ENCODE data around the gene KRTAP5-10. TPM values are rescaled to one million over a fixed set of nuclear protein-coding genes. Genes with fewer than 3 reads are reported as not detected.

The KRTAP5-10 gene, protein sequence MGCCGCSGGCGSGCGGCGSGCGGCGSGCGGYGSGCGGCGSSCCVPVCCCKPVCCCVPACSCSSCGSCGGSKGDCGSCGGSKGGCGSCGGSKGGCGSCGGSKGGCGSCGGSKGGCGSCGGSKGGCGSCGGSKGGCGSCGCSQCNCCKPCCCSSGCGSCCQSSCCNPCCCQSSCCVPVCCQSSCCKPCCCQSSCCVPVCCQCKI
- not detected in 2 replicates for total RNA-seq (2011; cell fraction: chromatin; rRNA removed; ENCODE audit: low replicate concordance)
- total RNA-seq (2011; cell fraction: nucleolus; rRNA removed) = not detected in 2 replicates
- total RNA-seq (2011; cell fraction: nucleoplasm; rRNA removed) = not detected in 2 replicates
- total RNA-seq (2014; rRNA removed) = not detected in 2 replicates
- total RNA-seq (2014; rRNA removed; fragmentation: Illumina TruSeq; extraction: Trizol) = not detected in 2 replicates
- not detected in 2 replicates for total RNA-seq (2015; rRNA removed; fragmentation: Illumina TruSeq; extraction: Trizol)
- not detected in 2 replicates for total RNA-seq (2021)
- not detected in 2 replicates for polyA plus RNA-seq (2011; rRNA removed)
- polyA plus RNA-seq (2011; cell fraction: cytosol; rRNA removed) = not detected in 2 replicates
- polyA plus RNA-seq (2011; cell fraction: nucleus; rRNA removed) = not detected in 2 replicates
- not detected in 2 replicates for polyA plus RNA-seq (2012)
- not detected in 2 replicates for polyA plus RNA-seq (2014; fragmentation: Illumina TruSeq; extraction: Trizol)
- polyA plus RNA-seq (2014; fragmentation: Nextera tagmentation; extraction: Ambion mirVana) = not detected
- not detected in 2 replicates for polyA plus RNA-seq (2014; rRNA removed)
- not detected in 2 replicates for polyA minus RNA-seq (2011; rRNA and poly(A)+ RNA removed)
- polyA minus RNA-seq (2011; cell fraction: cytosol; rRNA and poly(A)+ RNA removed) = not detected in 2 replicates
- not detected in 2 replicates for polyA minus RNA-seq (2011; cell fraction: nucleus; rRNA and poly(A)+ RNA removed)
- not detected for Bru-seq, nascent RNA
- BruChase-seq, experiment 1, labeled RNA remaining after a 2-hour chase = not detected
- not detected for BruChase-seq, experiment 2, labeled RNA remaining after a 6-hour chase
- long read RNA-seq, experiment 1 = 0 reads
- long read RNA-seq, experiment 2 = 0 reads
- long read RNA-seq, experiment 3 = 0 reads

DNA sequence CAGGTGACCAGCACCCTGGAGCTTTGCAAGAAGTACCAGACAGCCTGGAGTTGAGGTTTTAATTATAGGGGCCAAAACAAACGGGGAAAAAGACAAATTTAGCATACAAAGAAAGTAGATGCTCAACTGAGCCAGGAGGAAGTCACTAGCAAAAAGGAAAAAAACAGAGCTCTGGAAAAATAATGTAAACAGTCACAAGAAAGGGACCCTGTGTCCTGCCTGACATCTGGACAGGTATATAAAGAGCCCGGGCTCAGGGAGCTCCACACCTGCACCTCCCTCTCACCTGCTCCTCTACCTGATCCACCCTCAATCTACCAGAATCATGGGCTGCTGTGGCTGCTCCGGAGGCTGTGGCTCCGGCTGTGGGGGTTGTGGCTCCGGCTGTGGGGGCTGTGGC lies at the start of gene KRTAP5-10:
Gene KRTAP5-10, plus strand, starts transcription at position 301 of the 400 bp plus-strand sequence. Its CDS starts 25 bp downstream, at position 326.
- H3K27ac ChIP-seq (ENCODE audit: extremely low read depth, low read depth, low read length) = no peak within 1 kb of the TSS
- ChIA-PET POLR2A (interaction anchor here (0.6 kb wide), 1 partner anchor 33 kb away, joined by 3 read pairs; no protein-coding TSS in a partner anchor), CTCF (ENCODE audit: low intra/inter-chr PET ratio) (no interaction called here)
- H3K27me3 ChIP-seq (ENCODE audit: control insufficient read depth in 2 of 2, insufficient read depth in 2 of 2, low read length in 2 of 2) = peaks cover 7 to 32% of the 10 kb centered on the region in 2 experiments; a peak in 4 of 5 replicates
- no peak within 1 kb of the TSS for H2AFZ ChIP-seq (ENCODE audit: low read depth, low read length)
- no peak for DNase-seq (ENCODE audit: extremely low read depth in 1 of 4, low spot score in 3 of 4)
- in situ Hi-C loops (cut with MboI) = no loop called here
- no peaks in the 10 kb centered on the region for H3K36me3 ChIP-seq (ENCODE audit: control insufficient read depth, insufficient read depth, low read length)
- no peak for FAIRE-seq
- H4K20me1 ChIP-seq (replicated peaks; ENCODE audit: control insufficient read depth, insufficient read depth, low read length) = no peaks in the 10 kb centered on the region
- no peak within 1 kb of the TSS for H3K4me2 ChIP-seq (ENCODE audit: insufficient read depth, low read length)
- H3K9me3 ChIP-seq (replicated peaks; ENCODE audit: control insufficient read depth, insufficient read depth, low read depth, low read length) = no peaks in the 10 kb centered on the region
- intact Hi-C loops (cut with micrococcal nuclease) = no loop called here
- no peak within 1 kb of the TSS for H3K9ac ChIP-seq (ENCODE audit: insufficient read depth in 1 of 2, low read depth in 2 of 2, low read length in 2 of 2)
- 0% methylated on average over 3 of the region's 5 CpGs for WGBS (ENCODE audit: insufficient coverage, low coverage, missing lambda C conversion rate)
- H3K9me1 ChIP-seq (ENCODE audit: control insufficient read depth, insufficient read depth, low read length) = no peaks in the 10 kb centered on the region
- TF ChIP-seq SMARCB1 (IDR thresholded peaks at IDR 0.05; ENCODE audit: insufficient read length, low read depth) = no peak
- no peak for TF ChIP-seq CEBPB (tag; IDR thresholded peaks at IDR 0.05)
- TF ChIP-seq, protein P1, sequence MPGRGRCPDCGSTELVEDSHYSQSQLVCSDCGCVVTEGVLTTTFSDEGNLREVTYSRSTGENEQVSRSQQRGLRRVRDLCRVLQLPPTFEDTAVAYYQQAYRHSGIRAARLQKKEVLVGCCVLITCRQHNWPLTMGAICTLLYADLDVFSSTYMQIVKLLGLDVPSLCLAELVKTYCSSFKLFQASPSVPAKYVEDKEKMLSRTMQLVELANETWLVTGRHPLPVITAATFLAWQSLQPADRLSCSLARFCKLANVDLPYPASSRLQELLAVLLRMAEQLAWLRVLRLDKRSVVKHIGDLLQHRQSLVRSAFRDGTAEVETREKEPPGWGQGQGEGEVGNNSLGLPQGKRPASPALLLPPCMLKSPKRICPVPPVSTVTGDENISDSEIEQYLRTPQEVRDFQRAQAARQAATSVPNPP (IDR thresholded peaks at IDR 0.05; ENCODE audit: borderline replicate concordance, insufficient read depth, insufficient read length) = no peak
- no peak for TF ChIP-seq FOXP1 (CRISPR knock-in tag; IDR thresholded peaks at IDR 0.05)
- no peak for ATAC-seq
- H3K4me1 ChIP-seq (replicated peaks in 1 of 2; ENCODE audit: control insufficient read depth in 2 of 2, insufficient read depth in 2 of 2, low read length in 2 of 2) = no peaks in the 10 kb centered on the region
- no peak within 1 kb of the TSS for H3K4me3 ChIP-seq
- H3K79me2 ChIP-seq (ENCODE audit: control insufficient read depth, insufficient read depth, low read length) = no peaks in the 10 kb centered on the region
- BruUV-seq (replicated peaks) = no TSS peak
